Endothelial cell of umbilical vein (primary cell): ENCODE measurements around the gene ESPN. TPM values are rescaled to one million over a fixed set of nuclear protein-coding genes. Genes with fewer than 3 reads are reported as not detected.

Experiments used
- BruUV-seq: library from RNA; stranded (reverse); fragments of 400-500 nt; replicated peaks from 2 replicates; lab custom pipeline; 2021; lab: Mats Ljungman, UMichigan
- CTCF ChIA-PET: fragments of 300-600, 350-600 bp; sonication (Branson Sonifier 250); formaldehyde crosslinking; loops from one replicate; lab custom pipeline; 2021; ENCODE audit warnings: antibody characterized with exemption, inconsistent platforms; lab: Charles Lee
- POLR2A ChIA-PET: fragments of 300-600, 350-600 bp; sonication (Branson Sonifier 250); formaldehyde crosslinking; loops from one replicate; lab custom pipeline; 2021; ENCODE audit warnings: antibody characterized with exemption, inconsistent platforms; lab: Charles Lee
- DNase-seq: peaks from one replicate; pipeline ENCODE4 v3.0.0-alpha.2; 2011; ENCODE audit warnings: low read depth, low spot score
- FAIRE-seq: peaks from 2 replicates; lab custom pipeline; 2011; peaks lifted over from hg19 to GRCh38; lab: Jason Lieb, UNC
- H2AFZ ChIP-seq: 2 replicates; pipeline ENCODE4 v1.6.0; 2012; ENCODE audit warnings: low read depth, low read length, control low read depth, inconsistent platforms
- H3K27ac ChIP-seq: 2 replicates; pipeline ENCODE4 v1.5.1; 2011; ENCODE audit warnings: low read depth, mild to moderate bottlenecking, control low read depth, low read length, moderate library complexity; ENCODE audit not compliant: insufficient read depth
- H3K27me3 ChIP-seq, 2 experiments: 2 replicates each; pipeline versions ENCODE4 v1.6.0 to v1.6.1; 2011; ENCODE audit warnings: low read length in 2 of 2, mixed read lengths in 1 of 2; ENCODE audit not compliant: control insufficient read depth in 2 of 2, insufficient read depth in 2 of 2
- H3K36me3 ChIP-seq, 2 experiments: 2 replicates in 1 of 2; 3 replicates in 1 of 2; pipeline ENCODE4 v1.5.1; 2011; ENCODE audit warnings: low read length in 2 of 2, mild to moderate bottlenecking in 1 of 2, moderate library complexity in 1 of 2; ENCODE audit not compliant: control insufficient read depth in 2 of 2, insufficient read depth in 2 of 2; ENCODE audit errors: extremely low read depth in 1 of 2
- H3K4me1 ChIP-seq: 3 replicates; pipeline ENCODE4 v1.5.1; 2011; ENCODE audit warnings: mild to moderate bottlenecking, low read length; ENCODE audit not compliant: control insufficient read depth, insufficient read depth; ENCODE audit errors: extremely low read depth
- H3K4me2 ChIP-seq: 2 replicates; pipeline ENCODE4 v1.6.1; 2011; ENCODE audit warnings: low read length, control low read depth, mixed read lengths; ENCODE audit not compliant: insufficient read depth
- H3K4me3 ChIP-seq, 3 experiments: fragments of 200-600 bp in 1 of 3; sonication (generic), shearing (Covaris generic) in 1 of 3; replicated peaks in 1 of 3; 2 replicates each; pipeline ENCODE4 v1.5.1; 2011 to 2016; ENCODE audit warnings: control low read depth in 3 of 3, low read length in 3 of 3, mild to moderate bottlenecking in 2 of 3, inconsistent platforms in 1 of 3, low read depth in 1 of 3, moderate library complexity in 1 of 3; ENCODE audit not compliant: insufficient read depth in 1 of 3
- H3K79me2 ChIP-seq: 2 replicates; pipeline ENCODE4 v1.6.0; 2012; ENCODE audit warnings: low read length, inconsistent platforms; ENCODE audit not compliant: control insufficient read depth, insufficient read depth
- H3K9ac ChIP-seq: replicated peaks from 2 replicates; pipeline ENCODE3; 2011; ENCODE audit warnings: low read length, control low read depth; ENCODE audit not compliant: insufficient read depth; ENCODE audit errors: extremely low read depth
- H3K9me1 ChIP-seq: replicated peaks from 3 replicates; pipeline ENCODE4 v1.6.0; 2011; ENCODE audit warnings: mild to moderate bottlenecking, low read length; ENCODE audit not compliant: control insufficient read depth, insufficient read depth; ENCODE audit errors: extremely low read depth
- H3K9me3 ChIP-seq: replicated peaks from 2 replicates; pipeline ENCODE4 v1.5.1; 2012; ENCODE audit warnings: low read length, inconsistent platforms; ENCODE audit not compliant: control insufficient read depth, insufficient read depth
- H4K20me1 ChIP-seq: replicated peaks from 2 replicates; pipeline ENCODE3; 2011; ENCODE audit warnings: mild to moderate bottlenecking, low read length; ENCODE audit not compliant: control insufficient read depth, insufficient read depth; ENCODE audit errors: extremely low read depth
- CTCF ChIP-seq, 2 donors: IDR thresholded peaks; 1 replicate in 1 of 2; 2 replicates in 1 of 2; pipeline ENCODE4 v1.5.1; 2011; ENCODE audit warnings: low read length in 2 of 2, mild to moderate bottlenecking in 2 of 2, moderate library complexity in 2 of 2, control low read depth in 1 of 2, inconsistent platforms in 1 of 2, low read depth in 1 of 2; ENCODE audit not compliant: insufficient read depth in 1 of 2; ENCODE audit errors: extremely low read depth in 1 of 2
- FOS ChIP-seq: IDR thresholded peaks from 2 replicates; pipeline ENCODE4 v1.6.1; 2011; ENCODE audit warnings: mild to moderate bottlenecking, low read length, moderate library complexity, borderline replicate concordance; ENCODE audit not compliant: insufficient read depth
- GATA2 ChIP-seq: IDR thresholded peaks from 2 replicates; pipeline ENCODE4 v1.7.0; 2011; ENCODE audit warnings: low read depth, mild to moderate bottlenecking, moderate library complexity, mixed read lengths, low read length; ENCODE audit not compliant: insufficient read length, insufficient read depth
- JUN ChIP-seq: IDR thresholded peaks from 2 replicates; pipeline ENCODE4 v1.6.1; 2011; ENCODE audit warnings: borderline replicate concordance, low read depth; ENCODE audit not compliant: insufficient read length, insufficient read depth
- MAX ChIP-seq: IDR thresholded peaks from 2 replicates; pipeline ENCODE4 v1.6.1; 2011; ENCODE audit not compliant: insufficient read depth, insufficient read length
- MYC ChIP-seq: IDR thresholded peaks from one replicate; pipeline ENCODE4 v1.6.1; 2011; ENCODE audit warnings: mild to moderate bottlenecking, low read depth, low read length
- POLR2AphosphoS5 ChIP-seq: IDR thresholded peaks from 2 replicates; pipeline ENCODE4 v1.6.1; 2012; ENCODE audit warnings: low read depth, mild to moderate bottlenecking, control low read depth, low read length, moderate library complexity; ENCODE audit not compliant: insufficient read depth
- dilution Hi-C: fragments of 300-500 bp; cut with MboI; formaldehyde crosslinking; loops from one replicate; pipeline ENCODE4 v1.15.0; 2019; ENCODE audit warnings: low sequenced_read_pairs; ENCODE audit not compliant: extremely low pct_ligation_motif_present
- intact Hi-C: fragments of 100-400 bp; cut with micrococcal nuclease; formaldehyde crosslinking; loops from one replicate; pipeline ENCODE4 v1.10.0; 2022
- polyA plus RNA-seq, 4 experiments: library from polyadenylated mRNA; depleted of rRNA in 3 of 4; stranded (reverse) in 3 of 4; unstranded in 1 of 4; fragments of >200 nt; gene quantifications; 2 replicates each; pipeline versions ENCODE4 v1.2.1 to v1.2.3, GENCODE V29; 2011 to 2012; ENCODE audit warnings: missing spikeins in 1 of 4
- total RNA-seq: library from RNA; stranded (reverse); gene quantifications from 2 replicates; pipeline ENCODE4 v1.2.3, GENCODE V29; 2021

The ESPN gene
- total and polyA plus RNA-seq, 2 donors (not counting 3 experiments of a cell fraction or from before 2014, with no cell fraction given) = 0.54 to 0.71 TPM

- no peak overlapping the region for H3K27ac ChIP-seq
- BruUV-seq = no TSS peak
- ChIA-PET CTCF (interaction anchor here (5.6 kb wide), 1 partner anchor 8 kb away, joined by 36 read pairs; the partner anchor contains the start of gene PLEKHG5), POLR2A (no interaction called here)
- H2AFZ ChIP-seq = peak overlapping the region; percentile 75
- TF ChIP-seq FOS = no peak
- no peak for TF ChIP-seq JUN
- TF ChIP-seq POLR2AphosphoS5 = no peak
- TF ChIP-seq MYC = no peak
- no peak for TF ChIP-seq GATA2
- no peak for TF ChIP-seq MAX
- no peak for TF ChIP-seq CTCF (IDR thresholded peaks at IDR 0.05; ENCODE audit: extremely low read depth in 1 of 2, insufficient read depth in 1 of 2, low read depth in 1 of 2, low read length in 2 of 2)
- H4K20me1 ChIP-seq = no peaks in the 10 kb centered on the region
- H3K9me1 ChIP-seq = no peaks in the 10 kb centered on the region
- FAIRE-seq (no peak), DNase-seq (no peak)
- no peaks in the 10 kb centered on the region for H3K36me3 ChIP-seq
- H3K27me3 ChIP-seq = no peaks in the 10 kb centered on the region
- H3K4me2 ChIP-seq = peak overlapping the region; percentile 78
- H3K9ac ChIP-seq = no peak overlapping the region
- intact Hi-C loops (loop anchor here (10.0 kb wide), 1 partner anchor 287 kb away; the partner anchor contains the start of gene CAMTA1), dilution Hi-C loops (no loop called here)
- peaks cover 17% of the 10 kb centered on the region for H3K4me1 ChIP-seq
- peak overlapping the region; percentile 13 to 57 (median 27) for H3K4me3 ChIP-seq
- H3K79me2 ChIP-seq = no peaks in the 10 kb centered on the region
- H3K9me3 ChIP-seq = no peaks in the 10 kb centered on the region
Measured at GRCh38 chr1:6497867-6498575, 73.4 kb downstream of the ESPN start.
